Gastroesophageal sphincter (tissue), 4 donors: ENCODE results near the gene CNGB1. TPM values are rescaled to one million over a fixed set of nuclear protein-coding genes. Genes with fewer than 3 reads are reported as not detected.

Experiments
- ATAC-seq: fragments of 150-250 bp; one replicate; pipeline ENCODE4 v1.9.1; 2016; ENCODE audit warnings: mild to moderate bottlenecking, moderate library complexity
- H3K27ac ChIP-seq, 4 donors: fragments of 200-600 bp; sonication (generic) in 3 of 4; 1 replicate in 3 of 4; 2 replicates in 1 of 4; pipeline ENCODE4 v1.5.1; 2016 to 2019
- H3K27me3 ChIP-seq: fragments of 200-600 bp; sonication (generic); one replicate; pipeline ENCODE4 v1.5.1; 2019
- H3K36me3 ChIP-seq, 2 donors: fragments of 200-600 bp; sonication (generic); one replicate each; pipeline ENCODE4 v1.5.1; 2019; ENCODE audit warnings: control low read depth in 1 of 2
- H3K4me1 ChIP-seq, 3 donors: fragments of 200-600 bp; sonication (generic); 1 replicate in 2 of 3; 2 replicates in 1 of 3; pipeline ENCODE4 v1.5.1; 2016 to 2019; ENCODE audit warnings: control low read depth in 2 of 3
- H3K4me3 ChIP-seq, 2 donors: fragments of 200-600 bp; sonication (generic); one replicate each; pipeline ENCODE4 v1.5.1; 2019; ENCODE audit warnings: mild to moderate bottlenecking in 1 of 2, moderate library complexity in 1 of 2
- H3K9me3 ChIP-seq, 3 donors: fragments of 200-600 bp; sonication (generic); one replicate each; pipeline ENCODE4 v1.5.1; 2017 to 2019; ENCODE audit warnings: control low read depth in 2 of 3
- CTCF ChIP-seq, 4 experiments: fragments of 200-600 bp in 2 of 4; fragments of 450-650 bp in 2 of 4; sonication (generic) in 1 of 4; IDR thresholded peaks; one replicate each; pipeline ENCODE4 v1.5.1; 2017 to 2019; ENCODE audit warnings: antibody characterized with exemption in 4 of 4, mild to moderate bottlenecking in 2 of 4, moderate library complexity in 2 of 4
- EP300 ChIP-seq: sonication (generic); formaldehyde crosslinking; IDR thresholded peaks from one replicate; pipeline ENCODE4 v1.6.1; 2017; ENCODE audit warnings: antibody characterized with exemption, mild to moderate bottlenecking
- POLR2A ChIP-seq, 2 donors: fragments of 450-650 bp; IDR thresholded peaks; one replicate each; pipeline ENCODE4 v1.6.1; 2017; ENCODE audit warnings: antibody characterized with exemption in 2 of 2, mild to moderate bottlenecking in 2 of 2, moderate library complexity in 1 of 2
- POLR2AphosphoS5 ChIP-seq: sonication (generic); formaldehyde crosslinking; IDR thresholded peaks from one replicate; pipeline ENCODE4 v1.6.1; 2017; ENCODE audit warnings: antibody characterized with exemption
- WGBS, 2 donors: methylation state at CpG; one replicate each; pipeline ENCODE4 v1.1.5; 2018; ENCODE audit warnings: low coverage in 1 of 2; 5-methylcytosine and 5-hydroxymethylcytosine counted together
- total RNA-seq, 4 donors: library from RNA; depleted of rRNA; stranded (reverse); fragments of >200 nt; gene quantifications; one replicate each; pipeline ENCODE4 v1.1.0, GENCODE V29; 2016

CNGB1 gene
- total RNA-seq, 4 donors from 2014 or later = 0.15 to 0.67 TPM; not detected in 2

- Histone ChIP-seq H3K27me3 (peaks cover 52% of the 10 kb centered on the region), H3K9me3 (no peaks in the 10 kb centered on the region), H3K27ac (no peak overlapping the region), H3K36me3 (no peaks in the 10 kb centered on the region), H3K4me3 (no peak overlapping the region), H3K4me1 (peaks cover 0 to 15% (median 4%) of the 10 kb centered on the region in 3 donors)
- ATAC-seq = no peak
- TF ChIP-seq POLR2AphosphoS5 (no peak), EP300 (no peak), POLR2A (IDR thresholded peaks at IDR 0.05) (no peak), CTCF (IDR thresholded peaks at IDR 0.05) (no peak)
- 75 to 82% methylated on average over 4 of the region's 4 CpGs for WGBS, 2 donors
These were observed 81.4 kb downstream of the CNGB1 start for GRCh38 chr16:57889522-57889921.

DNA sequence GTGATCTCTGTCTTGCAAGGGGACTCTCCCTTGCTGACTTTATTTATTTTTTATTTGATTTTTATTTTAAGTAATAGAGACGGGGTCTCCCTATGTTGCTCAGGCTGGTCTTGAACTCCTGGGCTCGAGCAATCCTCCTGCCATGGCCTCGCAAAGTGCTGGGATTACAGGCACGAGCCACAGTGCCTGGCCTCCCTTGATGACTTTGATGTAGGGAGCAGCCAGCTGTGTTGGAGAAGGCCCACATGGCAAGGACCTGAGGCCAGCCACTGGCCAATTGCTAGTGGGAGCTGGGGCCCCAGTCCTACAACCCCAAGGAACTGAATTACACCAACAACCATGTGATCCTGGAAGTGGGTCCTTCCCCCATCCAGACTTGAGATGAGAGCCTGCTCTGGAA lies 81.8 kb downstream of the CNGB1 start:
- Histone ChIP-seq H3K27ac (no peak overlapping the region), H3K36me3 (no peaks in the 10 kb centered on the region), H3K4me3 (no peak overlapping the region), H3K27me3 (peaks cover 56% of the 10 kb centered on the region), H3K4me1 (peaks cover 0 to 17% (median 5%) of the 10 kb centered on the region in 3 donors), H3K9me3 (no peaks in the 10 kb centered on the region)
- TF ChIP-seq CTCF (IDR thresholded peaks at IDR 0.05) (no peak), POLR2A (IDR thresholded peaks at IDR 0.05) (no peak), EP300 (no peak), POLR2AphosphoS5 (no peak)
- no CpG with 5 or more reads among the region's 4 CpGs for WGBS, 2 donors
- no peak for ATAC-seq

DNA sequence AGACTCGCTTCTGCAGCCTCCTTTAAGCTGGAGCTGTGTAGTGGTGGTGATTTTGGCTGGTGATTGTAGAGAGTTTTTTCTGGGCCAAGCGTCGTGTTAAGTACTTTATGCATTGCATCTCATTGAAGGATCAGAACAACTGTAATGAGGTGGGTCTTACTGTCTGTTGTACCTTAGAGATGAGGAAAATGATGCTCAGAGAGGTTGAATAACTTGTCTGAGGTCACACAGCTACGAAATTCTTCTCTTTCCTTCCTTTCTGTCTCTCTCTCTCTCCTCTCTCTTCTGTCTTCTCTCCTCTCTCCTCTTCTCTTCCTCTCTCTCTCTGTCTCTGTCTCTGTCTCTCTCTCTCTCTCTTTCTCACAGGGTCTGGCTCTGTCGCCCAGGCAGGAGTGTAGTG lies 82.8 kb downstream of the CNGB1 start:
- TF ChIP-seq CTCF (IDR thresholded peaks at IDR 0.05) = no peak
- no peak for TF ChIP-seq EP300
- TF ChIP-seq POLR2AphosphoS5 = no peak
- TF ChIP-seq POLR2A (IDR thresholded peaks at IDR 0.05) = no peak
- WGBS, 2 donors = 86 to 88% methylated on average over 4 to 5 of the region's 5 CpGs
- no peaks in the 10 kb centered on the region for H3K9me3 ChIP-seq
- H3K36me3 ChIP-seq = no peaks in the 10 kb centered on the region
- peaks cover 0 to 22% (median 7%) of the 10 kb centered on the region in 3 donors for H3K4me1 ChIP-seq
- H3K4me3 ChIP-seq = no peak overlapping the region
- peaks cover 66% of the 10 kb centered on the region for H3K27me3 ChIP-seq
- H3K27ac ChIP-seq = no peak overlapping the region
- ATAC-seq = no peak

DNA sequence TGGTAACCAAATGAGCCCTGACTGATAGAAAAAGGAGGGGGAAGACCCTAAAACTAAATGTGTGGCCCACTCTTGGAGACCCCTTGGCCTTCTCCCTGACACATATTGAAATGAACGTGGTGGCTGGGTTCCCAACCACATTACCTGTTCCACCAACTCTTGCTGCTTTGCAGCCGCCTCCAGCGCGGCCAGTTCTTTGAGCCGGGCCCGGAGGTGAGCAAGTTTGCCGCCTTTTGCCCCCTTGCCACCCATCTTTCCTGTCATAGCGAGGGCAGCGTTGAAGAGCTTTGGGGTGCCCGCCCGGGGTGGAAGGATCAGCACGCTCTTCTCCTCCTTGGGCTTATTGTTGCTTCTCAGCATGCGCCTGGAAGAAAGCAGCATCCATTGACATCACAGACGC lies 83.2 kb downstream of the CNGB1 start:
- ATAC-seq = no peak
- Histone ChIP-seq H3K9me3 (no peaks in the 10 kb centered on the region), H3K36me3 (no peaks in the 10 kb centered on the region), H3K27me3 (peaks cover 70% of the 10 kb centered on the region), H3K27ac (no peak overlapping the region), H3K4me1 (peaks cover 0 to 22% (median 7%) of the 10 kb centered on the region in 3 donors), H3K4me3 (no peak overlapping the region)
- TF ChIP-seq CTCF (IDR thresholded peaks at IDR 0.05) (no peak), POLR2AphosphoS5 (no peak), EP300 (no peak), POLR2A (IDR thresholded peaks at IDR 0.05) (no peak)
- WGBS, 2 donors = 88 to 89% methylated on average over 7 to 14 of the region's 14 CpGs

GRCh38 chr16:57886427-57886826 lies 84.5 kb downstream of the CNGB1 start:
- Histone ChIP-seq H3K4me3 (no peak overlapping the region), H3K9me3 (no peaks in the 10 kb centered on the region), H3K36me3 (no peaks in the 10 kb centered on the region), H3K27ac (no peak overlapping the region), H3K4me1 (peaks cover 0 to 22% (median 7%) of the 10 kb centered on the region in 3 donors), H3K27me3 (peaks cover 74% of the 10 kb centered on the region)
- WGBS, 2 donors = 57 to 60% methylated on average over 1 of the region's 1 CpG
- no peak for TF ChIP-seq POLR2A (IDR thresholded peaks at IDR 0.05)
- TF ChIP-seq CTCF (IDR thresholded peaks at IDR 0.05) = no peak
- no peak for TF ChIP-seq EP300
- TF ChIP-seq POLR2AphosphoS5 = no peak
- ATAC-seq = no peak
